Measurements from ENCODE around the gene GSC2.

- TF ChIP-seq POLR2A (IDR thresholded peaks at IDR 0.05) (no peak), EP300 (IDR thresholded peaks at IDR 0.05) (no peak)
Measured at GRCh38 chr22:19097518-19097917, 52.6 kb downstream of the GSC2 start.

Data from upper lobe of left lung (tissue), 4 donors.